EH (cell line): Measurements from ENCODE around the gene CLDN7.
"Not testable (repeated sequence)": the region's sequence is repeated elsewhere in the genome, so short reads cannot be mapped to it uniquely, and the experiment has no call there.

Experiments
- DNase-seq: peaks from one replicate; pipeline ENCODE4 v3.0.0-alpha.2; 2015; ENCODE audit warnings: low read depth

Gene CLDN7

GRCh38 chr17:7253082-7253481, 9.2 kb downstream of the CLDN7 start:
- DNase-seq: no peak

GRCh38 chr17:7252176-7253043, 9.9 kb downstream of the CLDN7 start, which contains the start of gene ELP5:
ELP5 (plus strand) TSS chr17:7252215; CDS start chr17:7252551, 336 bp downstream.
- peak; percentile 96 for DNase-seq

- peak; percentile 100 for DNase-seq
These were observed 10.6 kb downstream of the CLDN7 start, which contains the start of gene CTDNEP1 for GRCh38 chr17:7251661-7252175. CTDNEP1 (minus strand) TSS chr17:7251734; CDS start chr17:7251296, 438 bp downstream.

- peak; percentile 13 for DNase-seq
These were observed 11.3 kb downstream of the CLDN7 start for GRCh38 chr17:7250695-7251627.

GRCh38 chr17:7249830-7250229, 12.4 kb downstream of the CLDN7 start:
- DNase-seq: peak; percentile 19

- no peak for DNase-seq
These were observed 13.1 kb downstream of the CLDN7 start for GRCh38 chr17:7249214-7249613.

GRCh38 chr17:7248796-7249195, 13.5 kb downstream of the CLDN7 start:
- no peak for DNase-seq

GRCh38 chr17:7246779-7247178, 15.5 kb downstream of the CLDN7 start:
- no peak for DNase-seq

- DNase-seq: not testable (repeated sequence)
These were observed 18.4 kb downstream of the CLDN7 start for GRCh38 chr17:7243838-7244237.

GRCh38 chr17:7243453-7243729, 18.9 kb downstream of the CLDN7 start:
- DNase-seq: no peak

- peak; percentile 91 for DNase-seq
These were observed 19.4 kb downstream of the CLDN7 start for GRCh38 chr17:7242717-7243452.

- DNase-seq: peak; percentile 92
These were observed 20.2 kb downstream of the CLDN7 start, which contains the start of gene GABARAP for GRCh38 chr17:7241783-7242716. GABARAP (minus strand) TSS chr17:7242449; CDS start chr17:7242330, 119 bp downstream.

GRCh38 chr17:7241090-7241733, 21.1 kb downstream of the CLDN7 start:
- no peak for DNase-seq

- DNase-seq: no peak
These were observed 21.9 kb downstream of the CLDN7 start for GRCh38 chr17:7240375-7240774.

GRCh38 chr17:7239091-7240027, 22.9 kb downstream of the CLDN7 start, which contains the start of gene PHF23:
PHF23 (minus strand) TSS chr17:7239457; CDS start chr17:7239279, 178 bp downstream.
- peak; percentile 100 for DNase-seq

- no peak for DNase-seq
These were observed 23.7 kb downstream of the CLDN7 start for GRCh38 chr17:7238420-7239090.

- DNase-seq: peak; percentile 77
These were observed 24.4 kb downstream of the CLDN7 start for GRCh38 chr17:7237761-7238419.
